AG20443 (cell line): ENCODE results near the gene GLYATL1.

Source experiments
- DNase-seq: peaks from one replicate; pipeline ENCODE4 v3.0.0; 2012; ENCODE audit warnings: low spot score, mixed read lengths

GLYATL1 gene

DNA sequence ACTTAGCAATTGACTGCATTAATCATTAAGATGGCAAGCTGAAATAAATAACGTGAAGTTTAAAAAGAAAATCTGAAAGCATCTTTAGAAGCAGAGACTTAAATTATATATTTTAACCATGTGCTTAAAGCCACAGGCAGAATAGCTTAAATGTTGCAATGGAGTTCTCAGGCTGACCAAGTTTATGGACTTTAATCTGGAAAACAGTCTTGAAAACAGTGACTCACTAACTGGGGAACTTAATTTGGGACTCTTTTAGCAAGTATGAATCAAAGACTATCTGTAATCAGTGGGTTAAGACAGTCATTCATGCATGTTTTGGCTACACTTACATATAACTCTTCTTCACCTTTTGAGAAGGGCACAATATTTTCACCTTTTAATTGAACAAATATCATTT, 12.6 kb upstream of the GLYATL1 start:
- peak; percentile 25 for DNase-seq

GRCh38 chr11:58927393-58928106, 11.7 kb upstream of the GLYATL1 start:
- peak; percentile 28 for DNase-seq

GRCh38 chr11:58928107-58928499, 11.2 kb upstream of the GLYATL1 start:
- no peak for DNase-seq

DNA sequence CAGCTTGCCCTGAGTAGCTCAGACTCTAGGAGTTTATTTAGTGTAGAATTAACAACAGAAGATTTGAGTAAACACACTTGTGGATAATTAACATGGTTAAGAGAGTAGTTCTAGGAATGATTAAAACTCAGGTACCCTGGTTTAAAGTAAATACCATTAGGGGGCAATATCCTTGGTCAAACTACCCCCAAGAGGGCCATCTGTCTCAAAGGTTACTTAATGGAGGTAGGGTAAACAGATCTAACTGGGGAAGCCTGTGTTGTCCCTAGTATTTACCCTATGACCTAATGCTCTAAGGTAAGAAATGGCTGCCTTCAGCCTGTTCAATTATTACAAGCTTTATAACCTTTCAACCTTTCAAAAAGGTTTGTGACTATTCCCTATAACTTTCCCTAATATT, 10.6 kb upstream of the GLYATL1 start:
- no peak for DNase-seq

DNA sequence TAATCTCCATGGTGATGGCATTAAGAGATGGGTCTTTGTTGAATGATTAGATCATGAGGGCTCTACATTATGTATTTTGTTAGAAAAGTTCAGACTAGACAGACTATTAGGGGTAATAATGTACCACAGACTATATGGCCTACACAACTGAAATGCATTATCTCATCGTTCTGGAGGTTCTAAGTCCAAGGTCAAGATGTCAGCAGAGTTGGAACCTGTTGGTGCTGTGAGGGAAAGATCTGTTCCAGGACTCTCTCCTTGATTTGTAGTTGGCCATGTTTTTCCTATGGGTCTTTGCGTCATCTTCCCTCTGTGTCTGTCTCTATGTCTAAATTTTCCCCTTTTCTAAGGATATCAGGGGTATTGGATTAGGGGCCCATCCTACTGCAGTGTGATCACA, 8.4 kb upstream of the GLYATL1 start:
- no peak for DNase-seq

DNA sequence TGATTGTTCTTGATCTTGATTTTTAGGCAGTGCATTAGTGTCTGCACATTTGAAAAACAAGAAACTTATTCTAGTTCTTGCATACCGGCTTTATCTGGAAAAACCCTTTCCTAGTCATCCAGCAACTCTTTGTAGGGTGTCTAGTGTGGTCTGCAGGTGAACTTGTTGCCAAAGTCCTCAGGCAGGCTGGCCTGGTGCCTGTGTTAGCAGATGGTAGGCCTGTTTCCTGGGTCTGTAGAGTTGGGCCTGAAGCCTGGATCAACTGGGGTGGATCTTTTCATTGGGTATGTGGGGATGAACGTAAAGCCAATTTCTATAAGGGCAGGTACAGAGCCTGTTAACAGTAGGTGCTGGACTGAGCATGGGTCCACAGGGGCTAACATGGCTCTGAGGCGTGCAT, 5.6 kb upstream of the GLYATL1 start:
- DNase-seq: no peak

DNA sequence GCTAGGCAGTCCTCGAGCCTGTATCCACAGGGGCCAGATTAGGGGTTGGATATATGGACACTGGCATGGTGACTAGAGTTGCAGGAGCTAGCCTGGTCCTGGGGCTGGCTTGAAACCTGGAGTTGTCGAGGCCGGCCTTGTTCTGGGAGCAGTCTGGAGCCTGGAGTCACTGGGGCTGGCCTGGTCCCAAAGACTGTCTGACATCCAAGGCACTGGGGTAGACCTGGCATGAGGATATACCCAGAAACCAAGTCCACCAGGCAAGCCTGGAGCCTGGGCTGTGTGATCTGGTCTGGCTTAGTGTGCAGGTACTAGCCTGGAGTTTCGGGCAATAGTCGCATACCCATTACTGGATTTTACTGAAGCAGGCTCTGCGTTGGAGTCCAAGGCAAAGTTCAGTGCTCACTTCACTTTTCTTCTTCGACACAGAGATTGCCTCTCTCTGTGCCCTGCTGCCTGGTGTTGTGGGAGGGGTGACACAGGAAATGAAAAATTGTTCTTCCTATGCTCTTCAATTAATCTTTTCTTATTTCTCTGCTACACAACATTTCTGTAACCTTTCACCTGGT, 4.3 kb upstream of the GLYATL1 start:
- DNase-seq: no peak

DNA sequence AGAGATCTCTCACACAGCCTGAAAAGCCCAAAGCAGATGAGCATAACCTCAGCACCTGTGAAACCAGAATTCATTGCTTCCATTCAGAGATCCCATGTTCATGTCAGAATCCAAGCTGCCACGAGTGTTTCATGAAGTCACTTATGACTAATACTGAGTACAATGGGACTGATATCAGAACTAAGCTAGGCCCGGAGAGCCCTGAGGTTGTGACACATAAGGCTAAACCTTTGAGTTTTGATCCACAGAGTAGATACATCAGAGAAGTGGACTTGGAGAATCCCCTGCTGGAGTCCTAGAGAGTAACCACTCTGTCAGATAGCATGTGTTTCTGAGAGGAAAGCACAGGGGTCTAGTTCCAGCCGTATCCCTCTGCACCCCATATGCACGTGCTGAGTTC, 890 bp upstream of the GLYATL1 start:
- no peak for DNase-seq

- no peak for DNase-seq
Observed at GRCh38 chr11:58940028-58940427, 740 bp downstream of the GLYATL1 start.

- DNase-seq: no peak
Observed at GRCh38 chr11:58941838-58942237, 2.5 kb downstream of the GLYATL1 start.

GRCh38 chr11:58945663-58946062, 6.4 kb downstream of the GLYATL1 start:
- no peak for DNase-seq

DNA sequence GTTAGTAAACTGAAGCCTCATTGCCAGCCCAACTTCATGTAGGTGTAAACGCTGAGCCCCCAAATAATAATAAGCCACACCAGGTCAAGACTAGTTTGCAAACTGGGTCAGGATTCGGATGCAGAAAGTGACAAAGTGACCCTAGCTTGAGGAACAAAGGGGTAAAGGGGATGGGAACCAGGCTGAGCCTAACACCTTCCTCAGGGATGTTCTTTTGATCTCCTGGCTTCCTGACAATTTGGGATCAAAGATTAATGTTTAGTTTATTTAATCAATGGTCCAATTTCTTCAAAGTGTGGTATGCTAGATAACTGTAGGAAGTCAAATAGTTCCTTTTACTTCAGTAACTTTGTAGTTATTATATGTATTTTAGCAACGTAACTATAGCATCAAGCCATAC, 9.9 kb downstream of the GLYATL1 start:
- DNase-seq: no peak

DNA sequence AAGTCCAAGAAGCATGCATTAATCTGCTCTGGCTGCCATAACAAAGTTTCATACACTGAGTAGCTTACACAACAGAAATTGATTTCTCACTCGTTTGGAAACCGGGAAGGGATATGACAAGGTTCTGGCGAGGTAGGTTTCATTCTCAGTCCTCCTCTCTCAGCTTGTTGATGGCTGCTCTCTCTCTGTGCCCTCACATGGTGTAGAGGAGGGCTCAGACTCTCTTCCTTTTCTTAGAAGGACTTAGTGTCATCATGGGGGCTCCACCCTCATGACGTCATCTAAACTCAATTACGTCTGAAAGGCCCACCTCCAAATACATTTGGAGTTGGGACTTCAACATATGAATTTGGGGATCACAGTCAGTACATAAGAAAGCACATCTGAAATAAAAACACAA, 18.6 kb downstream of the GLYATL1 start:
- no peak for DNase-seq

DNA sequence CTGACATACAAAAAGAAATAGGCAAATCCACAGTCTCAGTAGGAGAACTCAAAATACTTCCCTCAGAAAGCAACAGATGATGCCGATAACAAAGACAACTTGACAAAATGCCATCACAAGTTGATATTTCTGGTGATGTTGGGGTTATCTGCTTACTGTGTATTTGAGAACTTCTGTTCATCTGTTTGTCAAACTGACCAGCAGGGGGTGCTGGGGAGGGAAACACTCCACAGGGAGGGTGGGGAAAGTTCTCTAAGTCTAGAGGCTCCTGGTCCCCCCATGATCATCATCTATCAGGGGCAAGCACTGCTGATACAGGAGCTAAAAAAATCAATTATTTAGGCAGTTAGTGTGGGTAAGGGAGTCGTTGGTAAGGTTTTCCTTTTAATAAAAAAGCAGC, 19.2 kb downstream of the GLYATL1 start:
- peak; percentile 17 for DNase-seq

DNA sequence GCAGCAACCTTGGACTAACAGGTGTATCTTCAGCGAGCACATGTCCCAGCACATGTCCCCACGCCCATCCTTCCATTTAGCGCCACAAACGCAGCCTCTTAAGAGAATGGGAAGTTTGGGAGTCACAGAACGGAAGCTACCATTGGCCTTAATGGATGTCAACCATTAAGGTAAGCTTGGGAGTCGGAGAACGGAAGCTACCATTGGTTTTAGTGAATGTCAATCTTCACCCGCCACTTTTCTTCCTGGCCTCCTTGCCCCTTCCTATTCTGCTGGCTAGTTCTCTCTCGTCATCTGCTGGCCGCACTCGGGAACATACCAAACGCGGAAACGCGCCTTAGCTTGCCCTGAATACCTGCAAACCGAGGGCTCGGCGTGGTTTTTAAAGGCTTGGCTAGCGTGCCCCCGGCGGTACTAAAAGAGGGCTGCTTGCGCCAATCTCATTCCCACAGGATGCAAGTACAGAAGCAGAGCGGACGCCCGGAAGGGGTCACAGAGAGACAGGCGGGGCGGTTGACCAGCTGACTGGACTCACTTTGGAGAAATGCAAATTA, 24.3 kb downstream of the GLYATL1 start:
- DNase-seq: peak; percentile 50

GRCh38 chr11:58965246-58965985, 26.1 kb downstream of the GLYATL1 start:
- DNase-seq: peak; percentile 64

DNA sequence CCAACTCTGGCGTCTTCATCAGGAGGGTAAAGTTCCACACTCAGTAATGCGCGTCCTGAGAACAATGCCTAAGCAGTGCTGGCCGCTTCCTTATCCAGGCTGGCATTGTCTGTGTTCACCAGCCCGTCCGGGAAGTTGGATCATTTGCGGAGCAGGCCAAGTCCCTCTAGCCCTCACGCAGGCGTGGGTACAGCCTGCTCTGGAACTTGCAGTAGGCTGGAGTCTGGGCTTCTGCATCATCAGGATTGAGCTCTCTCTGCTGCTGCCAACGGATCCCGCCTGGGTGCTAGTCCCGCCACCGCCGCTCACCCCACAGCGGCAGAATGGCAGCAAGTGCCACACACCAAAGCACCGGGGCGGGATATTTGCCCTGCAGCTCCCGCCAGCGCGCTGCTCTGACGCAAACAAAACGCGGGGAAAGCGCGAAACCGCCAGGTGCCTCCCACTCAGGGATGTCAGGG, 29.0 kb downstream of the GLYATL1 start:
- DNase-seq: peak; percentile 16

- no peak for DNase-seq
Observed at GRCh38 chr11:58977470-58977869, 38.2 kb downstream of the GLYATL1 start.

GRCh38 chr11:58979222-58979621, 39.9 kb downstream of the GLYATL1 start:
- DNase-seq: no peak

GRCh38 chr11:58980159-58980843, 41.0 kb downstream of the GLYATL1 start:
- DNase-seq: no peak

- DNase-seq: no peak
Observed at GRCh38 chr11:58992489-58992888, 53.2 kb downstream of the GLYATL1 start.

DNA sequence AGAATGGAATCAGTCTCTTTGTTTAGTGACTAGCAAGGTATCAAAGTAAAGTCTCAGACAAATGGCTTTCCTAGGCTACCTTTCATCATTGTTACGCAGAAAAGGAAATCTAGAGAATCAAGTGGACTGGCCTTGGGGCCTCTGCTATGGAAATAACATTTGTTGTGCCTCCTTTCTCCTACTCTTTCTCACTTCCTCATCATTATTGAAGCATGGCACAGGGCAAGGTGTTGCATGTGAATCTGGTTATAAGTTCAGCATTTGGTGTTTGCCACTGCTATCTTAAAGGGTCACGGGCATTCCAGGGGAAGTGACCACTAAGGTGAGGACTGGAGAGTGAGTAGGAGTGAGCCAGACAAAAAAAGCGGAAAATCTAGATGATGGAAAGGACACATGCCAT, 54.9 kb downstream of the GLYATL1 start:
- DNase-seq: no peak
